ENCODE results near the gene CBFB.

The CBFB gene

DNA sequence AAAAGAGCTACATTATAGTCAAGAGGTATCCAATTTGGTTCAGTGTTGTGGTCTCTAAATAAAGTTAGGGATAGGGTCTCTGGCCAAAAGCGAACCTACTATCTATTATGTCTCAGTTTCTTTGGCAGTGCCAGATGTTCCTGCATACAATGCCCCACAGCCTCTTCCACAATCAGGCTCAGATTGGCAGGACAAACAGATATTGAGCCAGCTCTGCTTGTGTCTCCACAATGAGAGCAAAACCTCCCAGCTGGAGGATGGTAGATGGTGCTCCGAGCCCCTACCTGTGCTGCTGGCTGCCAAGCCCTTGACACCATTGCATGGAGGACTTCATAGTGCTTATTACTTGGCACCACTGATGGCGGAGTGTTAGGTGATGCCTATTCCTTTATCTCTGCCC, 100.5 kb downstream of the CBFB start:
- no peak for DNase-seq (ENCODE audit: low spot score)

DNA sequence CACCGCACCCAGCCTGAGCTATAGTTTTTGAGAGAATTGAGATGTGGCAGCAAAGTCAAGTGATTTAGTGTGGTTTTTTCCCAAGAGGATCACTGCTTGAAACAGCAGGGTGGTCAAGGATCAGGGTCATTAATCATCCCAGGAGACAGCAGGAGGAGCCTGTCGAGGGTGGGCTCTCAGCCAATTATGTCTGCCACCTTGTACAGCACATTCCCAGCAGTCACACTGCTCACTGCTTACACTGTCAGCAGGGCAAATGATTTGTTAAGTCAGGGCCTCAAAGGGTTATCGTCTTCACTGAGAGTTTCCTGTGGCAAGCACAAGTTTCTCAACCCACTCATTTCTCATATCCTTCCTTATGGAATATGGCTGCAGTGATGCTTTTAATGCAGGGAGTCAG, 108.7 kb downstream of the CBFB start:
- DNase-seq (ENCODE audit: low spot score): no peak

DNA sequence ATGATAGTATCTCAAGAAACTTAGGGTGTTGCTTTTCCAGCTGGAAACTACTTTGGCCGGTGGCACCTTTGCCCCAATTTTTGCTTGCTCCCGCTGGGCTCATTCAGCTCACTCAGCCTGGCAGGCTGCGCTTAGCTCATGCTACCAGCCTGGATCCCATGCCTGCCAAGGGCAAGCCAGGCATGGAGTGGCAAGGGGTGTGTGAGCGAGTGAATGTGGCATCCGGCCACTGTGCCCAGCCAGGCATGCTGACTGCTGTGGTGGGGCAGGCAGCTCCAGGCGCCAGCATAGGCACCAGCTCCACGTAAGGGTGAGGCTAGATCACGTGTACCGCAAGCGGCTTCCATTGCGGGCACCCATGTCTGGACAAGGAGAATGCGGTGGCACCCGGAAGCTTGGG, 112.4 kb downstream of the CBFB start:
- no peak for DNase-seq (ENCODE audit: low spot score)

DNA sequence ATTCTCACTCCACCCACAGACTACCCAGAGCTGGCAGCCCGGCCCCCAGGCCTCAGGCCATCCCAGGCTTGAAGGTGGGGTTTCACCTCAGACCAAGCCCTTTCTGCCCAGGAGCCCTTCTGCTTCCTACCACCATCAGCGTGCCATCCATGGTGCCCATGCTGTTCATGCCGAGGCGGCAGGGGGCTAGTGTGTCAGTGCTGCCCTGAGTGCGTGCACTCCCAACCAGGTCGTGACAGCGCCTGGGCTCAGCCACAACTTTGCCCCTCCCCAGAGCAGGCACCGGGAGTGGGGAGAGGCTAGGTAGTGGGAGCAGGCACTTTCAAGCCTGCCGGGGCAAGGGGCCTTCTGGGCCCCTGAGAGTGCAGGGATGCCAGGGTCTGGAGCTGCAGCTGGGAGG, 113.4 kb downstream of the CBFB start:
- DNase-seq (ENCODE audit: low spot score): no peak

DNA sequence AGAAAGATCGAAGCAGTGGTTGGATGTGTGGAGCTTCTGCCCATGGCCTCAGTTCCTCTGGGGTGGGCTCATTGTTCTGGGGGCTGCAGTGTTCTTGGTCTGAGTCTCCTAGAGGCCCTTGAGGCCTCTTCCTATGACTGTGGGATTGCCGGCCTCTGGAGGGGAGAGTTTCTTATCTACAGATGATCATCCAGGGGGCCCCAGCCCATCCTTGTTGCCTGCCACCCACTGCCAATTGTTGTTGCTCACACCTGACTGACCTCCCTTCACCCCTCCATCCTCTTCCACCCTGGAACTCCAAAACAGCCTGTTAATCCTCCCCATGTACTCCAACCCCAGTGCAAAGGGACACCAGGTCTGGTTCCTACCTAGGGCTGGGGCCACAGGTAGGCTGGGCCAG, 116.0 kb downstream of the CBFB start:
- no peak for DNase-seq (ENCODE audit: low spot score)

DNA sequence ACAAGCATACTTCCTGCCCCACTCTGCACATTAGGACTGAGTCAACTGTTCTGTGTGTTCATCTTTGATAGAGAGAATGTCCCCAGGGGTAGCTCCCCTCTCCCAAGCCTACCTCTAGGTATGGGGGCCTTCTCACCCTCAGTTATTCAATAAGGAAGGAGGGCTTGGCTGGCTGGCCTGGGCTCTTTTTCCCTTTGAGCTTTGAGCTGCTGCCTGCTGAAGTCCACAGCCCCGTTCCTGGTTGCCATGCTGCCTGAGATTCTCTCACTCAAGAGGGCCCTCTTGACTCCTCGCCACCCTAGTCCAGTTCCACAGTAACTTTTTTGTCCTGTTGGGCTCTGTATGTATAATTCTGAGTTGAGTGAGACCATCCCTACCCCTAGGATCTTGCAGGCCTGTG, 116.8 kb downstream of the CBFB start:
- no peak for DNase-seq (ENCODE audit: low spot score)

DNA sequence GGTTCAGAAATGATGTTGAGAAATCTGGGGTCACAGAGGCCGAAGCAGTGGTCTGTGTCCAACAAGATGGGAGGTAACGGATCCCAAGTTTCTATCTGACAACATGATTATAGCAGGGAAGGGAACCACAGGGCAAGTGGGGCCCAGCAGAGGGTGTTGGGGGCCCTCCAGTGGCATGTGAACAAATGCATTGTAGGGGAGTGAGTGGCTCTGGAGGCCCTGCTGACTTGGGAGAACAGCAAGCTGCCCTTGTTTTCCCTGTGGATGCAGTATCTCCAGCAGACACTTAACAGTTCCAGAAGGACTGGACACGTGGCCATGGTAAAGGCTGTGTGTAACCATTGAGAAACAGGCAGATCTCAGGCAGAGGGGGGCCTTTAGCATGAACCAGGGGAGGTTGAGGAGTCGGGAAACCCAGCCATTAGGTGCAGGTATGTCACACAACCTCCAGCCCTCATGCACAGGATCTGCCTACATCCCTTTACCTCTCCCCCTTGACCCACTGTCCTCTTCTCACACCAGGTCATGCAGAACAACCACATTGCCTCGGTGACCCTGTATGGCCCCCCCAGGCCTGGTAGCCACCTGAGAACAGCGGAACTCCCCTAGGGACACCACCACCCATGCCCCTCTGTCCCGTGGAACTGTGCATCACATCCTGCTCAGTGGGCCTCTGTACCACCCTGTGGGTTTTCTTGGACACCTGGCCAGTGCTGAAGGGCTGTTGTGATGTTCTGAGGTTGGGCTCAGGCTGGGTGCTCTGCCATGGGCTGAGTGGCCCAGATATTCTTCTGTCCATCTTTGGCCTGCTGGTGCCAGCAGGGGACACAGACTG, 117.8 kb downstream of the CBFB start:
- no peak for DNase-seq (ENCODE audit: low spot score)

DNA sequence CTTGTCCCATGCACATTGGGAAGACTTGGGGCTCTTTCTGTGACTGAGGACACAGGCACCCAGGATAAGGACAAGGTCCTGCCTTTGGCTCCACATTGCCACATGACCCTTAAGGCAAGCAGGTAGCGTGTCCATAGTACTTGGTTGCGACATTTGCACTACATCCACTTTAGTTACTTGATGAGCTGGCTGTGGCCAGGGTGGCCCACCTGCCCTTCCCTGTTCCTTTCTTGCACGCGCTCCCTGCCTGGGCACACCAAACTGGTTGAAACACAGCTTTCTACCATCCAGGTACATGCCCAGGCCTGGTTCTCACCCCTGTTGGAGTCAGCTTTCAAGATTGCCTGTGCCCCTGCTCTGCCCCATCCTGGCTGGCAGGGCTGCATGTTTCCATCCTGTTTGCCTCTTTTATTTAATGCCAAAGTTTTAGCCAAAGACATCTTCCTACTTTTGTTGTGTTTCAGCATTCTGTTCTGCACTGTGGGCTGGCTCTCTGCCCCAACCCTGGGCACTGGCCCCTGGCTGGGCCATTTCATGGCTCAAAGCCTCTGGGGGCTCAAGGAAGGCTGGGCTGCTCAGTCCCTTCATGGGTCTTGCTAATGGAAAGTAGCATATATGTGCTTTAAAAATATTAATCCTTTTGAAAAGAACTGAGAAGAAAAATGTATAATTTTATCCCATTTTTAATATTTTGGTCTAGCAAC, 118.6 kb downstream of the CBFB start:
- DNase-seq (ENCODE audit: low spot score): no peak

DNA sequence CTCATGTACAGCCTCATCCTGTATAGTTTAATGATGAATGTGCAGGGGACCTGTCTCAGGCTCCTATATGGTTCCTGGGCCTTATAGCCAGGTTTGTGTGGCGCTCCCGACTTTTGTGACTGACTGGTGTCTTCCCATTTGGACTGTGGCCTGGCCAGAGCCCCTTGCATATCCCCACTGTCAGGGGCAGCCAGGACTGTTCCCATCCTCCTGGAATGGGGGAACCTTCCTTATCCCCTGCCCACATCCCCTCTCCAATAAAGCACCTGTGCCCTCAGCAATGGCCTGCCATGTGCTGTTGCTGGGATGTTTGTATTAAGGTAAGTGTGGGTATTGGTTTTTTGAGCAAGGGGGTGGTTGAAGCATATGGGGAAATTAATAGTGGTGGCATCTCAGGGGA, 119.3 kb downstream of the CBFB start:
- no peak for DNase-seq (ENCODE audit: low spot score)

DNA sequence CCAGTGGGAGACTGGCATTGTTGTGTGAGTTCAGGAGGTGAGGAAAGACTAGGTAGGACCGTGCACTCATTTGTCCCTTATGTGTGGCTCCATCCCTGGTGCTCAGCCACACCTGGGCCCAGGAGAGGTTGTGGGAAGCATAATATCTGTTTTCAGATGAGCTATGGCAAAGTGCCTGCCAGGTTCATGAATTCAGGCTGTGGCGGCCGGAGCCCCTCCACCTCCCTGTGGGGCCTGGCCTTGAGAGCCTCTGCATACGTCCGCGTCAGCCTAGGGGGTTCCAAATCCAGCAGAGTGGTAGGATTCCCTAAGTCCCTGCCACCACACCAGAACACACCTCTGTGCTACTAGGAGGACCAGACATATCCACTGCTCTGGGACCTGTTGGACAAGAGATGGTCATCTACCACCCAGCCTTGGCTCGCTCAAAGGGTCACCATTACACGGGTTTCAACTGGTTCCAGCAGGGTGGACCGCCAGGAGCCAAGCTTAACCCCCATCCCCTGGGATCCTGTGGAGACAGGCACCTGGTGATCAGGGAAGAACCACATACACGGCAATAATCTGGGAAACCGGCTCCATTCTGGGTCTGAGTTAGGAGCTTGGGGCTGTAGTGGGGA, 119.8 kb downstream of the CBFB start:
- no peak for DNase-seq (ENCODE audit: low spot score)

DNA sequence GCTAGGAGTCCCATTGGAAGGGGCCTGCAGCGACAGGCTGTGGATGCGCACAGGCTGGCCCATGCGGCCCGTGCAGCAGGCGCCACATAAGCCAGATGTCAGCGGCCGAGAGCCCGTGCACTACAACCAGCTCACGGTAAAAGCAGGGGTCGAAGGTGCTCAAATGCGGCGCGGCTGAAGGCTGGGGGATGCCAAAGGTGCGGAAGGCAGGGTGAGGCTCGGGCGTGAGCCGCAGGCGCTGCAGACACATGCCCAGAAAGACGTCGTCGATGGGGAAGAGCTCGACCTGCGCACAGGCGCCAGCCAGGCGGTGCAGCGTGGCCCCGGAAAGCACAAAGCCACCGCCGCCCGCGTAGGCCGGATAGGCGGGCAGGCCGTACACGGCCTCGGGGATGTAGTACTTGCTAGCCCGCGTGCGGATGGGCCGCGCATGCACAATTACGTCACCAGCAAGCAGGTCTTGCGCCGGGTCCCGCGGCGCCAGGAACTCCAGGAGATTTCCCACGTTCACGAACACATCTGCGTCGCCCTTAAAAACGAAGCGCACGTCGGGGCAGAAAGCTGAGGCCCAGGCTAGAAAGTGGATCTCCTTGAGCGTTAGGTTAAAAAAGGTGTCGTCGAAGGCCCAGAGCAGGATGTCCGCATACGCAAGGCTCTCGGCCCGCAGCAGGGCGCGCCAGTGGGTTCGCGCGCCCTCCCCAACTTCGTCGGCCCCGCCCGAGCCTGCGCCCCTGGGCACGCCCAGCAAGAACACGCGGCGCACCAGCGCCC, 120.5 kb downstream of the CBFB start:
- DNase-seq (ENCODE audit: low spot score): no peak

DNA sequence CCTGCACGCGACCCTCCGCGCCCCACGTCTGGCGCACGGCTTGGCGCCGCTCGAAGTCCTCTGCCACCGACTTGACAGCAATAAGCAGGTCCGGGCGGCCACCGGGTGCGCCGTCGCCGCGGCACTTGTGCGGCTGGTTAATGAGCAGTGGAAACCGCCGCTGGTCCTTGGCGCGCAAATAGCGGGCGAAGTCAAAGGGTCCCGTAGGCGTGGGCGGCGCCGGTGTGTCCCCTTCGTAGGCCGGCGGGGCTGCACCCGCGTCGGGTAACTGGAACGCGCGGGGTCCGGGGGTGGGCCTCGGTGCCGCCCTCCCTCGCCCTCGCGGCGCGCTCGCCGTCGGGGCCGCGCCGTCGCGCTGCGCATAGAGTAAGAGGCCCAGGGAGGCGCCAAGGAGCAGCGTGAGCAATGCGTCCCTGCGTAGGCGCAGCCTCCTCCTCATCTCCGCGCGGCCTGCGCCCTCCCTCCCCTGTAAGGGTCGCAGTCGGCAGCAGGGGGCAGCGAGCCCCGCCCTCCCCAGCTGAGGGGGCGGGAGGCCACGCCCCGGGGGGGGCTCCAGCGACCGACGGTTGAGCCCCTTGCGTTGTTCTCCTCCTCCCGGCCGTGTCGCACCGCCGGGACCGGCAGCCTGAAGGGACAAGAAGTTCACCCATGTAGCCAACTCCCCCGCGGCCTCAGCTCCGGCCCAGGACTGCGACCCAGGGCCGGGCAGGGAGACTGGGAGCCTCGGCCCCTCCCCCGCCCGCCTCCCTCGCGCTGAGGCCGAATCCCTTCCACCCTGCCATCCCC, 121.3 kb downstream of the CBFB start:
- peak; percentile 62 for DNase-seq (ENCODE audit: low spot score)
